Measurements from ENCODE around the gene RABGEF1.

DNA sequence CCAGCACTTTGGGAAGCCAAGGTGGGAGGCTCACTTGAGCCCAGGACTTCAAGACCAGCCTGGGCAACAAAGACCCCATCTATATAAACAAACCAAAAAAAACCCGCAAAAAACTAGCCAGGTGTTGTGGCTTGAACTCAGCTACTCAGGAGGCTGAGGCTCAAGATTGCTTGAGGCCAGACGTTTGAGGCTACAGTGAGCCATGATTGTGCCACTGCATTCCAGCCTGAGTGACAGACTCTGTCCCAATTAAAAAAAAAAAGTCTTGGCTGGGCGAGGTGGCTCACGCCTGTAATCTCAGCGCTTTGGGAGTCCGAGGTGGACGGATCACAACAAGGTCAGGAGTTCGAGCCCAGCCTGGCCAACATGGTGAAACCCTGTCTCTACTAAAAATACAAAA, 11.4 kb downstream of the RABGEF1 start:
- TF ChIP-seq POLR2A (IDR thresholded peaks at IDR 0.05) (no peak), CTCF (IDR thresholded peaks at IDR 0.05) (no peak), POLR2AphosphoS5 (IDR thresholded peaks at IDR 0.05) (no peak), EP300 (IDR thresholded peaks at IDR 0.05) (no peak)
